ENCODE results near the gene SEMA4B. TPM values are rescaled to one million over a fixed set of nuclear protein-coding genes. Genes with fewer than 3 reads are reported as not detected.
A peak's percentile ranks its signal among the peaks of the same experiment; 100 is the strongest.

SEMA4B gene
- total RNA-seq, 1 experiment from 2014 or later = 50.2 TPM

GRCh38 chr15:90210593-90210992, 9.5 kb downstream of the SEMA4B start:
- no peak for DNase-seq (ENCODE audit: low spot score)
- peak overlapping the region; percentile 80; the same call in 1 of the 2 replicates for H3K27ac Mint-ChIP-seq

More at GRCh38 chr15:90210593-90210992, 9.5 kb downstream of the SEMA4B start:
- ATAC-seq = no peak
- TF ChIP-seq GABPB1 (CRISPR knock-in tag; IDR thresholded peaks at IDR 0.05) (no peak), TP53 (CRISPR knock-in tag; IDR thresholded peaks at IDR 0.05) (no peak), NFE2L1 (CRISPR knock-in tag; IDR thresholded peaks at IDR 0.05) (no peak), TEAD1 (CRISPR knock-in tag; IDR thresholded peaks at IDR 0.05) (no peak), OVOL2 (CRISPR knock-in tag; IDR thresholded peaks at IDR 0.05; ENCODE audit: borderline replicate concordance) (no peak), SP1 (CRISPR knock-in tag; conservative IDR thresholded peaks at IDR 0.05) (no peak), IRF1 (CRISPR knock-in tag; IDR thresholded peaks at IDR 0.05) (no peak), KAT7 (CRISPR knock-in tag; IDR thresholded peaks at IDR 0.05; ENCODE audit: borderline replicate concordance) (no peak), PRRX2 (CRISPR knock-in tag; IDR thresholded peaks at IDR 0.05) (no peak), TCF7 (CRISPR knock-in tag; IDR thresholded peaks at IDR 0.05; ENCODE audit: low read depth) (no peak), E2F1 (CRISPR knock-in tag; IDR thresholded peaks at IDR 0.05) (no peak), ZNF396 (CRISPR knock-in tag; IDR thresholded peaks at IDR 0.05; ENCODE audit: borderline replicate concordance) (no peak), CREM (CRISPR knock-in tag; IDR thresholded peaks at IDR 0.05) (no peak), JAZF1 (CRISPR knock-in tag; IDR thresholded peaks at IDR 0.05) (no peak), TEAD4 (CRISPR knock-in tag; IDR thresholded peaks at IDR 0.05) (no peak), USF2 (CRISPR knock-in tag; IDR thresholded peaks at IDR 0.05) (no peak), CDX4 (CRISPR knock-in tag; IDR thresholded peaks at IDR 0.05; ENCODE audit: borderline replicate concordance) (no peak), PRDM15 (CRISPR knock-in tag; IDR thresholded peaks at IDR 0.05) (no peak), FOXK1 (CRISPR knock-in tag; IDR thresholded peaks at IDR 0.05) (no peak), RORB (CRISPR knock-in tag; IDR thresholded peaks at IDR 0.05) (no peak)
- H3K4me1 Mint-ChIP-seq = peaks cover 4% of the 10 kb centered on the region; the same call in 1 of the 2 replicates
- no peaks in the 10 kb centered on the region for H3K27me3 Mint-ChIP-seq (ENCODE audit: low read depth)
- H3K36me3 Mint-ChIP-seq = peaks cover 12% of the 10 kb centered on the region; the same call in 1 of the 2 replicates
- H3K4me3 Mint-ChIP-seq = no peak overlapping the region
- ChIA-PET CTCF (interaction anchor here (2.7 kb wide), 1 partner anchor 11 kb away, joined by 8 read pairs; no protein-coding TSS in a partner anchor), POLR2A (no interaction called here)
- no peaks in the 10 kb centered on the region for H3K9me3 Mint-ChIP-seq

All from WTC11 (cell line).